ENCODE measurements around the gene PISD. TPM values are rescaled to one million over a fixed set of nuclear protein-coding genes. Genes with fewer than 3 reads are reported as not detected.

Gene PISD
- 21.5 to 28.7 TPM (median 27.1 TPM) in 5 replicates for total RNA-seq (2022; extraction: Qiagen RNA extraction)

DNA sequence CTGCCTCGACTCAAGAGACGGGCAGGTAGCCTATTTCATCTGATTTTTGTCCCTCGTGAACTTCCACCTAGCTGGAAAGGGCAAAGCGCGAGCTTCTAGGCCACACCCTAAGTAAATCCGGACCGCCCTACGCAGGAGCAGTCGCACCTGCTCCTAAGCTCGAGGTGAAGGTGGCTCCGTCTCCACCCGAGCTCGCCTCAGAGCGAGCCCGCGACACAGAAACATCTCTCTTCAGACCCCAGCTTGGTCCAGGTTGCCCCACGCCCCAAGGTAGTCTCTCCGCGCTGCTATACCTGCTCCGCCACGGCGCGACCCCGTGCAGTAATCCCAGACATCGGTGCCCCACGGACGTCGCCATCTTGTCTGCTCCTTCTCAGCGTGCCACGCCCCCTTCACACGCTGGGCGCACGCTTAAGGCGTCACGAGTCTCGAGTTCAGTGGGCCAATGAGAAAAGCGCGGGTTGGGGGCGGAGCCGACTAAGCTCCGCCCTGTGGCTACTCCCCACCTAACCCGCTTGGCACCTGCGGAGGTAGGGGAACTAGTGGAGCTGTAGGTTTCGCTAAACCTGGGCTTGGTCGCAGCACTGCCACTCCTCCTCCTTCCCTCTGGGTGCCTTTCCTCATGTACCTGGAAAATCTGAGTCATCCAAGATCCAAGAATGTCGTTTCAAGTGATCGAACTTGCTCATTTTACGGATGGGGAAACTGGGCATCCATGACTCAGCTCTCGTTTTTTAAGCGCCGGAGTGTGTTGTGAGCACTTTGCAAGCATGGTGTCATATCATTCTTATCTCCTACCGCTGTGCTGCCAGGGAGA, at the start of gene PISD:
TSS of gene PISD (minus strand) at position 365 of the 817 bp plus-strand sequence. CDS start at position 358, 7 bp downstream.

Other genes starting within 250 kb of the PISD start
- 13.8 to 16.8 TPM (median 15.5 TPM) in 5 replicates for gene EIF4ENIF1, start 172.4 kb downstream of the PISD start, total RNA-seq (2022; extraction: Qiagen RNA extraction)
- gene SFI1, start 165.7 kb downstream of the PISD start, total RNA-seq (2022; extraction: Qiagen RNA extraction) = 5.7 to 10.8 TPM (median 10.0 TPM) in 5 replicates
- gene PRR14L, start 87.9 kb upstream of the PISD start, total RNA-seq (2022; extraction: Qiagen RNA extraction) = 6.1 to 9.7 TPM (median 8.1 TPM) in 5 replicates
- gene DEPDC5, start 91.8 kb upstream of the PISD start, total RNA-seq (2022; extraction: Qiagen RNA extraction) = 2.4 to 6.0 TPM (median 4.9 TPM) in 5 replicates

All from A549 treated with dexamethasone at 1 μM for 4 hours (cell line).